ENCODE measurements around the gene SH3BGRL2.
"Not testable (repeated sequence)": the region's sequence is repeated elsewhere in the genome, so short reads cannot be mapped to it uniquely, and the experiment has no call there.

The SH3BGRL2 gene

DNA sequence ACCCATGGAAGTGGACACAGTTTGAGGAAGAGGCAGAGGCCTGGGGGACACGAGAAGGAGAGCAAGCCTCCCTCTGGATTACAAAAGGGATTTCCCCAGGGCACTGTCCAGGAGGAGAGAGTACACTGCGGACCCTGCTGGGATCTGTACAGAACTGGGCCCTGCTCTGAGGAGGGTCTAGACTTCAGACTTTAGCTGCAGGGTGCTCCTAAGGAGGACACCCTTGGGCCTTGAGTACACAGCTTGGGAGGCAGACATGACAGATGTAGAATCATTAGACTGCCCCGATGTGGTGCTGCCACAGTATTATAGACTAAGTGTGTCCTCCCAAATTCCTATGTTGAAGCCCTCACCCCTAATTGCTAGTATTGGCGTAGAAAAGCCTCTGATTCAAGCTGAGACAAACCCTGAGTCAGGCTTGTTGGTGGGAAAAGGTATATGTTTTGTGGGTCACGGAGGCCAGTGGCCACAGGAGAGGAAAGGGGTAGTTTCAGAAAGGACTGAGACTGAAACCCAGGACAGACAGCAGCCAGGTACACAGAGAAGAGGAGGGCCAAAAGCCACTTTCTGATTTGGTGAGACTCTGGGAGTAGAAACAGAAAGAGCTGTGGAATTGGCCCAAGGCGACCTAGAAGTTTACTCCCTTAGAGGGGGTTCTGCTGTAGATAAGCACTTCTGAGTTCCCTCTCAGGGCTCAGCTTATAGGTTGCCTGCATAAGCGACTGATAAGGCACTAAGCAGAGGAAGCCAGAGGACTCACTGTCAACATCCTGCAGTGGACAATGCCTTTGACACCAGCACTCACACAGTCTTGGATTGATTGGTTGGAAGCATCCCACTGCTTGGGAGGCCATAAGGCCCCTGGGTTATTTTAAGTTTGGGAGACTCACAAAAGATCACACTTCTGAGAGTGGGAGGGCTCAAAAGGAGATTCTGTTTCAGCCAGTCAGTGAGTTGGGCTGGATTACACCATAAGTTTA is 16.5 kb upstream of the SH3BGRL2 start:
- no peak for DNase-seq (ENCODE audit: low read depth in 2 of 3, low spot score in 1 of 3)

GRCh38 chr6:79617518-79617941 is 13.6 kb upstream of the SH3BGRL2 start:
- DNase-seq (ENCODE audit: low read depth in 2 of 3, low spot score in 1 of 3), result no peak

GRCh38 chr6:79618425-79618824 is 12.7 kb upstream of the SH3BGRL2 start:
- not testable (repeated sequence) for DNase-seq (ENCODE audit: low read depth in 2 of 3, low spot score in 1 of 3)

DNA sequence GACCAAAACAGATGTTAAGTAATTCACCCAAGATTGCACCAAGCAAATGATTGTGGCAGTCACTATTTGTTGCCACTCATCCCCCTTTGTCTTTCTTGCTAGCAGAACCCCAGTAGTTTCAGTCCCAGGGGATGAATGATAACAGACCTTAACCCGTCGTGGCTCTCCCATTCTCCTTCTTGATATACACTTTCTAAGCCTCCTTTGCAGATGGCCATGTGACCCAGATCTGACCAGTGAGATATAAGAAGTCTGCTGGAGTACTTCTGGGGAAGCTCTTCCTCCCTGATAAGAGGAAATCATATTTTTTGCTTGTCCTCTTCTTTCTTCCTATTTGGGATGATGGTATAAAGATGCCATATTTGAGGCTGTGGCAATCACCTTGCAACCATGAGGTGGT is 9.6 kb upstream of the SH3BGRL2 start:
- DNase-seq (ENCODE audit: low read depth in 2 of 3, low spot score in 1 of 3), result no peak

DNA sequence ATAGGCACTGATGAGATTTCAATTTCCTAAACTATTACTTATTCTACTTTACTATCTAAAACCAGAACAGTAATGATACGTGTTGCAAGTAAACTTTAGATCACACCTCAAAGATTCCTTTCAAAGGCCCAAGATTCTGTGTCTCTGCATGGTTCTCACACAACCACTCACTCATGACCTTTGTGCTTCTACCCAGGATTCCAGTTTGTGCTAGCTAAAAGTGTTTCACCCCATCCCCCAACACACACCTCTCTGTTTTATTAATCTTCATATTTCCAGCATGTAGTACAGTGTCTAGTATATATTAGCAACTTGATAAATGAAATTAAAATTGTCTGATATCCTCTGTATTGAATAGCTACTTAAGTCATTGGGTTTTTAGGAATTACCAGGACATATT is 8.8 kb upstream of the SH3BGRL2 start:
- DNase-seq (ENCODE audit: low read depth in 2 of 3, low spot score in 1 of 3), result no peak

DNA sequence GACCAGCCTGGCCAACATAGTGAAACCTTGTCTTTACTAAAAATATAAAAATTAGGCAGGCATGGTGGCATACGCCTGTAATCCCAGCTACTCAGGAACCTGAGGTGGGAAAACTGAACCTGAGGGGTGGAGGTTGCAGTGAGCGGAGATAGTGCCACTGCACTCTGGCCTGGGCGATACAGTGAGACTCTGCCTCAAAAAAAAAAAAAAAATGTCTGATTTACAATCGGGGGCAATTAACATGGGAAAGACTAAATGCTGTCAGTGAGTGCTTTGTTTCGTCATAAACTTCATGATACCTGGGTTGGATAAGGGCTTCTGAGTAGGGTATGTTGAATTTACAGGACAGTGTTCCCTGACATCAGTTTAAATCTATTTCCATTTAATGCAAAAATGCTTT is 8.0 kb upstream of the SH3BGRL2 start:
- DNase-seq (ENCODE audit: low read depth in 2 of 3, low spot score in 1 of 3), result no peak

GRCh38 chr6:79625746-79626145 is 5.4 kb upstream of the SH3BGRL2 start:
- no peak for DNase-seq (ENCODE audit: low read depth in 2 of 3, low spot score in 1 of 3)

GRCh38 chr6:79626811-79627210 is 4.3 kb upstream of the SH3BGRL2 start:
- no peak for DNase-seq (ENCODE audit: low read depth in 2 of 3, low spot score in 1 of 3)

DNA sequence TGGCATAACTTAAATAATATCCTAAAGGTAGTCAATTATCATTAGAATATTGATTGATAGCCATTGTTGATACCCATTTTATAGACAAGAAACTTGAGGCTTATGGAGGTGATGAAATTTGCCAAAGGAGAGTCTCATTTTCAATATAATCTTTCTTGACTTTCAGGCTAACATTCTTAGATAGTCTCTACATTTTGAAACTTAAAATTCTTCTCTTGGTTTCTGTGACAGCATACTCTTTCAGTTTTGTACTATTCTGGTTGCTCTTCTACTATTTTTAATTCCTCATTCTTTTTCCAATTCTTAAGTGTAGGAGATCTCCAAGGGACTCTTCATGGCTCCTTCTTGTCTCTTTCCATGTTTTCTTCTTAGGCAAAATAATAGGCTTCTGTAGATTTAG is 3.7 kb upstream of the SH3BGRL2 start:
- DNase-seq (ENCODE audit: low read depth in 2 of 3, low spot score in 1 of 3), result no peak

- DNase-seq (ENCODE audit: low read depth in 2 of 3, low spot score in 1 of 3), result no peak
Observed at GRCh38 chr6:79628466-79629288, 2.5 kb upstream of the SH3BGRL2 start.

- no peak for DNase-seq (ENCODE audit: low read depth in 2 of 3, low spot score in 1 of 3)
Observed at GRCh38 chr6:79630380-79630882, 698 bp upstream of the SH3BGRL2 start.

- no peak for DNase-seq (ENCODE audit: low read depth in 2 of 3, low spot score in 1 of 3)
Observed at GRCh38 chr6:79631693-79632172, 604 bp downstream of the SH3BGRL2 start.

DNA sequence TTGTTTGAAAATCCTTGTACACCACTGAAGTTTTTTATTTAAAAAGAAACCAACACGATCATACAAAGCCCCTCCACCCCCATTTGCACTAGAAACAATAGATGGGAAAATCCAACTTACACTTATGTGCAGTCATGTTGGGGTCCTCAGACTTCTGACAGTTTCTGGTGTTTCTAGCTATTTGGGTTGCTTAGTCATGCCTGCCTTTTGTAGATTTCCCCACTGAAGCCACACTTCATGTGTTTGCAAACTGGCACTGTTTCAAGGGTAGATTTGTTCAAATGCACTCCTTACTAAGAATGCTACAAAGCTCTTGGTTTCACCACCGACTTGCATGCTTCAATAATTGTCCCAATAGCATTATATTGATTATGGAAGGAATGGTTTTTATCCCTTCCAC is 1.5 kb downstream of the SH3BGRL2 start:
- DNase-seq (ENCODE audit: low read depth in 2 of 3, low spot score in 1 of 3), result no peak

DNA sequence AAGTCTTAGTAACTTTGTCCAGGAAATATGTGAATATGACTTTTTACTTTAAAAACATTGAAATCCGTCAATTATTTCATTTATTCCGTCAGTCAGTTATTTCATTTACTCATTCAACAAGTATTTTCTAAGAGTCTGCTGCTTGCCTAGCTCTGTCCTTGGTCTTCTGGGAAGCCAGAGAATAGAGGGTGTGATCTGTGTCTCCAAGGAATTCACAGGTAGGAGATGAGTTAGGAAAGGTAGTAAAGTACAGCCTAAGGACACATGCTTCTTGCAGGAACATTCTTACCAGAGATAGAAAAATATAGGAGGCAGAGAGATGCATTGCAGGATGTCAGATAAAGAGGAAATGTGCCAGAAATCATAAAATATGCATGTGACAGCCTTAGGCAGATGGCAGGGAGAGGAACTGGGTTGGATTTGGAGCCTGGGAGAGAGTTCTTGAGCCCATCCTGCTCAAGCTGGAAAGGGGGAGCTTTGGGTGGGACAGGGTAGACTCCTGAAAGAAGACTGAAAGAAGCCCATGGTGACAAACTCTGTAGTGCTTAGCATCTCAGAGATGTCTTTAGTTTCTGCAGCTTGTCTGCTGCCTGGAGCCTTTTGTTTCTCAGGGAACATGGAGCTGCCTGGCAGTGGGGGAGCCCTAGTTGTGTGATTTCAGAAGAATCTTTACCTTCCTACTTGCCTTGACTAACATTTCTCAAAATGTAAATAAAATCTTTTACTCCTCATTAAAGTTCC is 3.5 kb downstream of the SH3BGRL2 start:
- DNase-seq (ENCODE audit: low read depth in 2 of 3, low spot score in 1 of 3), result no peak

DNA sequence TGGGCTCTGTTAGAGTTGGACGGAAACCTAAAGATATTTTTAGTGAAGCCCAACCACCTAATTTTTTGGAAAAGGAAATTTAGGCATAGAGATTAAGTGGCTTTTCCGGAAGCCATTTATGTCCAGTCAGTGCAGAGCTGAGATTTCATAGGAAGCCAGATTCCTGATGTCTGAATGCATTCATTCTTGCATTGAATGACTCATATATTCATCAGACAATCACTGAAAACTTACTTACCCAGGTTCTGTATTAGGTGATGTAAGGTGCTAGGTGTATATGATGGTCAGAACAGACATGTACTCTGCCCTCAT is 4.1 kb downstream of the SH3BGRL2 start:
- DNase-seq (ENCODE audit: low read depth in 2 of 3, low spot score in 1 of 3), result no peak

- DNase-seq (ENCODE audit: low read depth in 2 of 3, low spot score in 1 of 3), result no peak
Observed at GRCh38 chr6:79636673-79637072, 5.5 kb downstream of the SH3BGRL2 start.

GRCh38 chr6:79640146-79641111 is 9.3 kb downstream of the SH3BGRL2 start:
- no peak for DNase-seq (ENCODE audit: low read depth in 2 of 3, low spot score in 1 of 3)

DNA sequence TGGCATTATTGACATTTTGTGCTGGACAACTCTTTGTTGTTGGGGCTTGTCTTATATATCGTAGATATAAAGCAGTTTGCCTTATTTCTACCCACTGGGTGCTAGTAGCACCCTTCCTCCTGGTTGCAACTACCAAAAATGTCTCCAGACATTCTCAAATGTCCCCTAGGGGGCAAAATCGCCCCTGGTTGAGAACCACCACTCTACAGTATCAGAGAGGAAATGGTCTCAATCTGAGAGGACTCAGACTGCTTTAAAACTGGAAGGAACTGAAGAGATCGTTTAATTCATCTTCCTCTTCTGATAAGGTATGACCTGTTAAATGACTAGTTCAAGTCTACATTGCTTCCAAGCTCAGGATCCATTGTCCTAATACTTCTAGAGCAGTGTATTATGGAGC is 14.9 kb downstream of the SH3BGRL2 start:
- DNase-seq (ENCODE audit: low read depth in 2 of 3, low spot score in 1 of 3), result no peak

DNA sequence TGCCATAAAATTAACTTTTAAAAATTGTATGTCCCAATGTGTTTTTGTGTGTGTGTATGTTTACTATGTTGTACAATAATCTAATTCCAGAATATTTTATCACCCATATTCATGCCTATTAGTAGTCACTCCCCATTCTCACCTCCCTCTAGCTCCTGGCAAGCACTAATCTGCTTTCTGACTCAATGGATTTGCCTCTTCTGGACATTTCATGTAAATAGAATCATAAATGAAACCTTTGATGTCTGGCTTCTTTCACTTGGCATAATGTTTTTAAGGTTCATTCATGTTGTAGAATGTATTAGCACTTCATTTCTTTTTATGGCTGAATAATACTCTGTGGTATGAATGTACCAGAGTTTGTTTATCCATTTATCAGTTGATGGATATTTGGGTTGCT is 15.4 kb downstream of the SH3BGRL2 start:
- no peak for DNase-seq (ENCODE audit: low read depth in 2 of 3, low spot score in 1 of 3)

DNA sequence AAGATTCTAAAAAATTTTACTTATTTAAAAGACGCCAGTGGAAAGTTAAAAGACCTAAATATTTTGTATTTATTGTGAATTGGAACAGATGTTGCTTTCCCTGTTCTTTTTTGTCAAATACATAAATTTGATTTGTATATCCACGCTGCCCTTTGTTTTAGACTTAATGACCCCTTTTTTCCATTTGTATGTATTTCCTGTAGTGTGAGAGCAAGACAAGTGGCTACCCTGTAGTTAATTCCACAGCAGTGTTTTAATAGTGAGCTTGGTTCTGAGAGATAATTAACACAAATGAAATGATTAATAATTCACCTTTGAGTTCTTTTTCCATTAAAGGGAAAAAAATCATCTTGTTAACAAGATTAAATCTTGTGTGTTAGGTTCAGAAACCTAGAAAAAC is 16.6 kb downstream of the SH3BGRL2 start:
- DNase-seq (ENCODE audit: low read depth in 2 of 3, low spot score in 1 of 3), result no peak
